GM19463 (cell line): ENCODE measurements around the gene MVB12B.

ENCODE experiments used
- ATAC-seq: cut with Tn5 transposase; IDR thresholded peaks from one replicate; pipeline ENCODE4 v1.9.1; 2021; ENCODE audit warnings: mild to moderate bottlenecking, moderate library complexity; ENCODE audit not compliant: unreplicated experiment

The MVB12B gene

DNA sequence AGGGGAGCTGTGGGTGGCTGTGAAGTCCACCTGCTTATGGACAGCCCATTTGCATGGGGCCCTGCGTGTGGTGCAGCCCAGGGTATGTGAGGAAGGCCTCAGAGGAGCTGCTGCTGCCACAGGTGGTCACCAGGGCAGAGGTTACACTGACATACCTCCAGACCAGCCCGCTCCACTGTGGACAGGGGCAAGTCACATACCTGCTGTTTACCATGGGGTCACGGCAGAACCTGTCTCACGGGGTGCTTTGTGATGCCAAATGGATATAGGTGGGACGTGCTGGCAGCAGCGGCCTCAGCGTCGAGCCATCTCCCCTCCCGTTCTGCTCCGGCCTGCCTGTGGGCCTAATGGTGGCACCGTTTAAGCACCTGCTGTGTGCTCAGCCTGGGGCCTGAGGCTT is 159.6 kb downstream of the MVB12B start:
- ATAC-seq, result no peak

DNA sequence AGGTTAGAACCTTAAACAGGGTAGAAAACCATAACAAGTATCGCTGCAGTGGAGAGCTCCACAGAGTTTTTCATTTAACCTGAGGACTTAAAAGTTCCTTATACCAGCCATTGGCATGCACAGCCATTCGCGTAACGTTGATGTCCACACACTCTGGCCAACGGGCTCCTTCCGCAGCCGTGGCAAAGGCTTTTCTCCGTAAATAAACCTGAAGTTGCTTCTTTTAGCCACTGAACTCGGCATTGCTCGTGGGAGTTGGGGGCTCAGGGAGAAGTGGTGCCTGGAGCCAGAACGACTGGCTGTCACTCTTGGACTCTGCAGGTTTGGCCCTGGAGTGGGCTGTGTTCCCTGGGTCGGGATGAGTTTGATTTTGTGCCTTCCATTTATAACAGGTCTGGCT is 161.2 kb downstream of the MVB12B start:
- ATAC-seq, result no peak

DNA sequence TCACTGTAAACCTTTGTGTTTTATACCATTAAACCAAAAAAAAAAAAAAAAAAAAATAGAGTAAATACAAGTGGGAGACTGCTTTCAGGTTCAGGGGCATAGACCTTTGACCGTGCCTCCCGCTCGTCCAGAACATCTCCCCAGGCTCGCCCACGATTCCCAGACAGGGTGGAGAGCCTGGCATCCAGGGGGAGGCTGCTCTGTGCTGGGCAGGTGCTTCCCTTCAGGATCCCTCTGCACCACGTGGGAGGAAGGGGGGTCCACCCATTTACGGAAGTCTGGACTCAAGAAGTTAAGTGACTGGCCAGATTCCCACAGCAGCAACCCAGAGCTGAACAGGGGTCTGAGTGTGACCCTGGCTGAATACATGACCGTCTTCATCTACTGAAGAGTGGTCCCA is 161.7 kb downstream of the MVB12B start:
- no peak for ATAC-seq

DNA sequence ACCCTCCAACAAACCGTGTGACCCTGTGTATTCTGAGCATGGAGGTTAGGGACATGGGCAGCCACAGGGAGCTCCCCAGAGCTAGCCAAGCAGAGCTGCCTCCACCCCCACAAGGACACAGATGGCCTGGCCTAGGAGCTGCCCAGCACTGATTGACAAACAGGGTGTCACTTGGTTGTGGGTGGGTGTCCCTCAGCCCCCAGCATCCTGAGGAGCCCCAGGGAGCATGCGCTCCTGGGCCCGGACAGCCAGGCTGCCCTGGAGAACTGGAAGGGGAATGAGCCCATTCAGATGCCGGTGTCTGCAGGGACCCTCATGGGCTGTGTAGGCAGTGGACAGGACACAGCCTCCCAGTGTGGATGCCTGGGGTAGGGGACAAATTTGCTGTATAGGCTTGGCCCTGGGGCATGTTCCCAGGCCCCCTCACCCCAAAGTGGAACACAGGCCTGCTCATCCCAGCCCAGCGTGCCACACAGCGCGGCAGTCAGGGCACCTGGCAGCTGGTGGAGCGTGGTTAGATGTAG is 162.3 kb downstream of the MVB12B start:
- ATAC-seq, result no peak

DNA sequence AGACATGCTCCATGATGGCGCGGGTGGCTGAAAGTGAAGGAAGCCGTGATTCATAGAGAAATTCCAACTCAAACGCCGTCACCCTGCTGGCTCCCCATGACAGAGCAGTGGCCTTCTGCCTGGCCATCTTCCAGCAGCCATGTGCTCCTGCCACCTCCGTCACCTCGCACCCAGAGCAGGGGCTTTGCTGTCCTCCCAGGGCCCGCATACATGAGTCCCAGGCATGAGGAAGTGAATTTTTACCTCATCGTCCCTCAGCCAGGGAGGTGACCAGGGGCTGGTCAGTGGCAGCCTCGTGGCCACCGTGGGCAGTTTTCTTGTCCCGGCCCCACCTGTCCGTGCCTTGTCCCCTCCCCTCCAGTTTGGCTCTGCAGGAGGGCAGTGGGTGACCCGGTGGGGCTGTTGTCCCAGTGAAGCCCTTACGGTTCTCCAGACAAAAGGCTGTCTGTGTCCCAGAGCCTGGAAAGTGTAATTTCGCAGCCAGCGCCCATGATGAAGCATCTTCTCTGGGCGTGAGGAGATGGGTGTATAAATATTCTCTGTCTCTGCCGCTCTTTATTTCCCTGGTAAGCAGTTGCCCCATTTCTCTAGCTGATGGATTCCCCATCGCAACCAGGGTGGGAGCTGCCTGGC is 163.1 kb downstream of the MVB12B start:
- no peak for ATAC-seq

DNA sequence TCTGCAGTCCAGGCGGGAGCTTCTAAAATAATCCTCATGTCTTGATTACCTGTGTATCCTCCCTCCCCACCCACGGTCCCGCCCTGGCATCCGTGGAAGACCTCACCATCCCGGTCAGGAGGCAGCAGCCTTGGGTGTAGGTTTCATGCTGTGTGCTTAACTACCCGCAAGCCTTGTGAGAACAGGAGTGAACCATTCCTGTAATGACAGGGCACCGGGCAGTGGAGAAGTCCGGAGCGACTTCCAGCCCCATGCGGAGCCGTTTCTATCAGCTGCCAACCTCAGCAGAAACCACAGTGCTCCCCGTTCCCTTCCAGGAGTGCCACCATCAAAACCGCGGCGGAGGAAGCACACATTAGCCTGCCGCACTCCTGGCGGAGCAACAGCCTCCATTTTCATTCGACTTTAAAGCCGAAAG is 163.6 kb downstream of the MVB12B start:
- no peak for ATAC-seq

DNA sequence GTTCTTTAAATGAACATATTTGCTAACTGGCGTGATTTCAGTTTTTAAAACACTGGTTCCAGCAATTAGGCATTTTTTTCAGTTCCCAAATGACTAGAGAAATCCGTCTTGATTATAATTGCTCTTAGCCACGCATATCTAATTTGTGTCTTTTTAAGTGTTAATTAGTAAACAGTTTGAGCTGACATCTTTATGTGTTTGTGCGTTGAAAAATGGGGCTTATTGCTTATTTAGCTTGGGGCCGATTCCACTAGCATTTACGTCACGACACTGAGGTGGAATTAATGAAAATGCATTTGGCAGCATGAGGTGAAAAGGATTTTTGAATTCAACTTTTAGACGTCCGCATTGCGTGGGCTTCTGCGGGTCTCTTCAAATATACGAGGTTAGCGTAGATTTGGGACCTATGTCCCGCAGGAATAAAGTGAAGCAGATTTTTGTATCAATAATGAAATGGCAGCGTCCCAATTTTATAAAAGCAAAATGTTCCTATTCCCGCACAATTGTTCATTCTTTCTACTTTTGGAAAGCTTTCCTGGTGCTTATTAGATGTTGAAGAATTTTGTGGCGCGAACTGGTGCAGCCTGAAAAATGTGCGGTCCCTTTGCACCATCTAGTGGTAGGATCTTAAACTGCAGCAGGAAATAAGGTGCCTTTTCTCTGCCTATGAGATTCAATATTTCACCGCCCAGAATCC is 164.4 kb downstream of the MVB12B start:
- ATAC-seq, result no peak

DNA sequence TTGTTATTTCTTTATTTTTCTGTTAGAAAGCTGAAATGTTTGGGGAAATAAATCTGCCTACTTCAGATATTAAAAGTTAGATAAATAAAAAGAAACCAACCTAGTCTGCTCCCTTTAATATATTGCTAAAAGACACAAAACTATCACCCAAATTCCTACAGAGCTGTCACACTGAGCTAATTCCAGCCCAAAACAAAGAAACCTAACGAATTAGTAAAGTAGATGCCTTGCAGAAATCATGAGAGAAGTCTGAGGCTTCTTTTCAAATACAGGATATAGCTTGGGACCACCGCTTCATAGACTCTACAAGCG is 164.9 kb downstream of the MVB12B start:
- ATAC-seq, result no peak

DNA sequence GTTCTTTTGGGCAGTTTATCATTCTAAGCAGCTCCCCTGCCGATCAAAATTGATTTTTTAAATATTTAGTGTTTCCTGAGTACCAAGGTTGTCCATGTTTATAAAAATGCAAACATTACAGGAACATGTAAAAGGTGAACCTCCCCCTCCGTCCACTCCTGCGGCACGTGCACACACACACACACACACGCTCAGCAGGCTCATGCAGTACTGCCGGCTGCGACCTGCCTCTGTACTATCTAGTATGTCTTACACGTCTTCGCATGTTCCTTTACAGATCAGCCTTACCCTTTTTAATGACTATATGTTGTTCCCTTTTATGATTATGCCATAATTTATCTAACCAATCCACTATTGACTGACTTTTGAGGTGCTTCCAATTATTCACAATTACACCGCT is 165.3 kb downstream of the MVB12B start:
- ATAC-seq, result no peak

DNA sequence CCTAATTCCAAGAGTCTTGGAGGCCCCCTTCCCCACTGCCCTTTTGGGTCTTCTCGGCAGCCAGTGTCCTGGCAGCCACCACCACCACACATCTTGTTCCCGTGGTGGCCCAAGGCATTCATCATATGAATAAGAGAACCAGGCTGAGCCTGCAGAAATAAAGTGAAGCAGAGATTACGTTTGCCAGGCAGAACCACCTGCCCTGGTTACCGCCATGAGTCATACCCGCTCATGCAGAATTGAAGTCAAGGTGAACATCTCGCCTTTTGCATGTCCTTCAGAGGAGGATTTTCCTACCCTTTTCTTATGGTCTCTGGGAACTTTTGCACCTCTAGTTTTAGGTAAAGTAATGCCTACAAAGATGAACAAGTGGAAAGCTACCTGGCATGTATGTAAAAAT is 167.6 kb downstream of the MVB12B start:
- ATAC-seq, result no peak

DNA sequence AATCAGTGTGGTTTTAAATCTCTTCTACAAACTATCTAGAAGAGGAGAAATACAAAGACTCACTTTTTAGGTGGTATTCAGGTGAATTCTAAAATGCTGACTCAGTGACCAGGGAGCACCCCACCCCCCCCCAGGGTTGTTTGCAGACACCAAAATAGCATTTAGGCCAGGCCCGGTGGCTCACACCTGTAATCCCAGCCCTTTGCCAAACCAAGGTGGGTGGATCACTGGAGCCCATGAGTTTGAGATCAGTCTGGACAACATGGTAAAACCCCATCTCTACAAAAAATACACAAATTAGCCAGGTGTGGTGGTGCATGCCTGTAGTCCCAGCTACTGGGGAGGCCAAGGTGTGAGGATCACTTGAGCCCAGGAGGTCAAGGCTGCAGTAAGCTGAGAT is 168.1 kb downstream of the MVB12B start:
- ATAC-seq, result no peak

DNA sequence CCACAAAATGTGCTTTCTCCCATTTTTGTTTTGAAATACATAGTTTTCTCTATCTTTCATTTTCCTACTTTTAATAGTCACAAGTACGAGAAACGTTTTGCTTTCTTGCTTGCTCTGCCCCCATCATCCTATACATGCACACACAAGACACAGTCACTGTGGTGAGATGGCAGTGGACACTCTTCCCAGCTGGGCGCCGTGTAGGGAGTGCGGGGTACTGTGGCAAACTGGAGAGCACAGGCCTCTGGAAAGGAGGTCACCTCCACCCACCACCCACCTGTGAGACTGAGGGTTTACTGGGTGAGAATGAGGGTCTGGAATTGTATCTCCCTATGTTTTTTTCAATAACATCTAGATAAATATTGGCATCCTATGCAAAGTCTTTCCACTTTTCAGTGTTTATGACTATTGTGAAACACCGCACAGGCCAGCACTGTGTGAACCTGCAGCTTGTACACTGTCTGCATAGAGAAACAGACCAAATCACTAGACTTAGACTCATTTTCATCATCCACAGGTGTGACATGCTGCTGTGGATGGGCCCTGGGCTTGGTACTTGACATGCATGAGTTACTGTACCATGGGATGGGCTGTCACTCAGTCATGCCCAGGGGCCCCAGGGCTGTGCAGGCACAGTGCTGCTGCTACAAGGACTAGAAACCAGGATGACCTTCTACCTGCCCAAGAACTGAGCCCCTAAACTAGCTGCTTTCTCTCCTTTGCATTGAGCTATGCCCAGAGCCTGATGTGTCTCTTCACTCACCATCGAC is 169.0 kb downstream of the MVB12B start:
- no peak for ATAC-seq

DNA sequence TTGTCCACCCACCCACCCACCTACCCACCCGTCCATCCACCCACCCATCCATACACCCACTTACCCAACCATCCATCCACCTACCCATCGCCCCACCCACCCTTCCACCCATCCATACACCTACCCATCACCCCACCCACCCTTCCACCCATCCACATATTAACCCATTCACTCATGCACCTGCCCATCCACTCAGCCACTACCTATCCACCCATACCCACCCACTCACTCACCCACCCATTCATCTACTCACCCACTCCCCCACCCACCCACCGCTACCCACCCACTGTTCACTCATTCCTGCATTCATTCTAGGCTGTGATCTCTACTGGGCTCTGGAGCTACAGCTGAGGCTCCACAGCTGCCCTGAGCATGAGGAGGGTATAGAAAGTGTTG is 169.6 kb downstream of the MVB12B start:
- ATAC-seq, result no peak

DNA sequence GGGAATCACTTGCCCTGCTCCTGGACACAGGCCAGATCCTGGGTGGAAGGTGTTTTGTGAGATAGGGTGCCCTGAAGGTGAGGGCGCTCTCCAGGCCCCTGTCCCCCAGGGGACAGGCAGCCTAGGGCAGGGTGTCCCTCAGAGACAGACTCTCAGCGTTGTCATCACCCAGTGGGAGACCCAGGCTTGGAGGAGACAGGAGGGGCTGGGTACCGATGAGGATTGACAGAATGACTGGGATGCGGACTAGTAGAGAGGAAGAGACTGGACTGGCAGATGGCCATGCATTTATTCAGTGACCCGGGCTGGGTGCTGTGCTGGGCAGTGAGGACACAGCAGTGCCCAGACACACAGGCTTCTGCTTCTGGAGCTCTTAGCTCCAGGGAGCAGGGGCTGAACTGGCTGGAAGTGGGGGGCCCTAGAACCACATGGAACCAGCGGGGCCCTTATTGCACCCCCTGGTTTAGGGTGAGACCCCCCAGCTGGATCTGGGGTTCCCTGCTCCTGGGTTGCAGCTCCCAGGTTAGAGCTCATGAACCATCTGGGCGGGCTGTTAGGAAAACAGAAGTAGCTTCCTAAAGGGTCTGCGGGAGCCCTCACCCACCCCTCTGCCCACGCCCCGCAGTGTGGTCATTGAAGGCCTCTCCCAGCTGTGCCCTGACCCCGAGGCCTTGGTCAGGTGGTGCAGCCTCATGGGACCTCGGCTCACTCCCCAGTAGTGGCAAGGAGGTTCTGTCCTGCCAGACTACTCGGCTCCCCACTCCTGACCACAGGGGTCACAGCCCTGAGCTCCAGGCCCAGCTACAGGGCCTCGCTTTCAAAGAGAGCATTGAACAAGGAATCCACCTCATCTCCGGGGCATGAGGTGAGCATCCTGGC is 170.4 kb downstream of the MVB12B start:
- ATAC-seq, result no peak

DNA sequence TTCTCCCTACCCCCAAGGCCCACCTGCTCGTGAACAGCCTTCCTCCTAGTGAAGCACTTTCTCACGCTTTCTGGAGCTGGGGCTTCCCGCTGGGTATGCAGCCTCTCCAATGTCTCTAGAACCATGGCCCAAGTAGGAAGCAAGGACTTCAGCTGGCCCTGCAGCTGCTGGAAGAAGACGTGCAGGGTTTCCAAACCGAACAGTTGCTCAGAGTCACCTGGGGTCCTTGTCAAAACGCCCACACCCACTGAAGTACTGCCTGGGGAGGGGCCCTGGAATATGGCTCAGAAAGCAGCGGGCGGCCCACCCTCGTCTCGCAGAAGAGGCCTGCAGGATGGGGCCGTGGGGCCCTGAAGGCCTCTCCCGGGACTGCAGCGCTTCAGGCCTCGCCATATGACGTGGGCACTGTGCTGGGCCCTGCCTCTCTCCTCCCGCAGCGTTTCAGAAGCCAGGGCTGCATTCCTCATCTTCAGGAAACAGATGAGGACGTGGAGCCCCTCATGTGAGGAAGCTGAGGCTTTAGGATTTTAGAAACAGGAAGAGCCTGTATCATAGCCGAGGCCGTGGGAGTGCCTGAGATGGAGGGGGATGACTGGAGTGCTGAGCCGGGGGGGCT is 171.1 kb downstream of the MVB12B start:
- no peak for ATAC-seq

DNA sequence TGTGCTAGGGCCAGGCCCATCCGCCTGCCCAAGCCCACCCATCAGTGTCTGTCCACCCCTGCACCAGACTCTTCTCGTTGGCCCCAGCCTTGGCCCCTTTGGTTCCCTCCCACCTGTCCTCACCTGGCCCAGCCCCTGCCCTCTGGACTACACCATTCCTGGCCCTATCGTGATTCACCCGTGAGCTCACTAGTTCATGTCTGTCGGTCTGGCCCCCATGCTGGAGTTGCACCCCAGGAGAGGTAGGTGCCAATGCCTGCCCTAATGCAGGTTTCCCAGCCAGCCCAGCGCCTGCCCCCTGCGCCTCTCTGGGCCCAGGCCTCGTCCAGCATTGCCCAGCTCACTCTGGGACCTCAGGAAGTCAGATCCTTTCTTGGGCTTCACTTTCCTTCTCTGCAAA is 171.7 kb downstream of the MVB12B start:
- ATAC-seq, result no peak

DNA sequence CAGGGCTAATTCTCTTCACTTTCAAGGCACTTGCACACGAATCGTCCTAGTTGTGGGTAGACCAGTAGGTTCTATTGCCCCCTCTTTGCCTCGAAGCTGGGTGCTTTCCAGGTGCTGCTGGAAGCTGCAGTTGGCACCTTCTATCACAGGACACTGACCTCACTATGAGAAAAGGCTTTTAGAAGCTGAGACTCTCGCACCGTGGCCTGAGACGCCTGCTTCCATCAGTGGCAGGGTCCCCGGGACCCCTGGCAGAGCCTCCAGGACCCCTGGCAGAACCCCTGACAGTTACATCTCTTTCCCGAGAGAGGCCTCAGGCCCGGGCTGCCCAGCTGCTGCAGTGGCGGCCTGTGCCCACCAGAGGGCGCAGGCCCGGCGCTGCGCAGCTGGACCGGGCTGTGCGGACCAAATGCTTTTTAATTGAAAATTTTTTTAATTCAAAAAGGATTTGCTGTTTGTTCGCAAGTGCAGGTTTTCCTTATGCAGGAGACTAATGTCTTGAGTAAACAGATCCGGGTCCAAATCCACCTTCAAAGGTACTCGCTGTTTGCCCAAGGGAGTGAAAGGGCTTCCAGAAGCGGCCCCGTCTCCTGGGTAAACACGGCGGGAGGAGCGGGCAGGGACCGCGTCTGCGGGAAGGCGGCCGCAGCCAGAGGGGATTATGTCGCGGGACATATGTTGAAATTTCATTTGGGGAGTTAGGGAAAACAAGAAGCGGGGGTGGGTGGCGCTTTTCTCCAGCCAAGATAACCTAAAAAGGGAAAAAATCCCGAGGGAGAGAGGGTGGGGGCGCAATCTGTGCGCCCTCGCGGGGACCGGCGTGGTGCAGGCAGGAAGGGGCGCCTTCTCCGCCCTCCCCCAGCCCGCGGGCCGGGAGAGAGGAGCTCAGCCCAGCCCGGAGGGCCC is 172.6 kb downstream of the MVB12B start:
- ATAC-seq, result no peak

DNA sequence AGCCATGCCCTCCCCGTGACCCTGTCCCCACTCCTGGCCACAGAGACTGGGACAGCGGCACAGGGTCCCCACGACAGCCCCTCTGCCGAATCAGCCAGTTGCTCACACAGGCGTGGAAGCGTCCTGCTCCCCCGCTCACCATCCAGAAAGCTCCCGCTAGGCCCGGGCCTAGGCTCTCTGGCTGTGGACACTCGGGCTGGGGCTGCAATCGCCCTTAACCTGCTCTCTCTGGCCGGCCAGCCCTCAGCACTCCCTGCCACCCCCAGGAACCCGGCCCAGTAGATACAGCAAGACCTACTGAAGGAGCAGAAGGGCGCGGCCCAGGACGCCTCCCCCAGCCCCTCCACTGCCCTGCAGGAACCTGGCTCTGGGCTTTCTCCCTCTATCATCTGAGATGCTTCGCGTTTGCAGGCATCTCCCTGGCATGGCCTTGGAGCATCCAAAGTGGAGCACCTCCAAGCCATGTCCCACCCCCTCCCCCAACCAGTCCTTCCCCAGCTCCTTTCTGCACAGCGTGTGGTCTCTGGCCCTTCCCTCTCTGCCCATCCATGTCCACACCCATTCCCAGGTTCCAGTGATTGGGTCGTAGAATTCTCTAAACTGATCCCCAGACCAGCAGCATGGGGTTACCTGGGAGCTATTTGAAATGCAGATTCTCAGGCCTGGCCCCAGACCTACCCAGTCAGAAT is 173.4 kb downstream of the MVB12B start:
- ATAC-seq, result no peak
